Measurements from ENCODE around the gene MIDN.

MIDN gene

DNA sequence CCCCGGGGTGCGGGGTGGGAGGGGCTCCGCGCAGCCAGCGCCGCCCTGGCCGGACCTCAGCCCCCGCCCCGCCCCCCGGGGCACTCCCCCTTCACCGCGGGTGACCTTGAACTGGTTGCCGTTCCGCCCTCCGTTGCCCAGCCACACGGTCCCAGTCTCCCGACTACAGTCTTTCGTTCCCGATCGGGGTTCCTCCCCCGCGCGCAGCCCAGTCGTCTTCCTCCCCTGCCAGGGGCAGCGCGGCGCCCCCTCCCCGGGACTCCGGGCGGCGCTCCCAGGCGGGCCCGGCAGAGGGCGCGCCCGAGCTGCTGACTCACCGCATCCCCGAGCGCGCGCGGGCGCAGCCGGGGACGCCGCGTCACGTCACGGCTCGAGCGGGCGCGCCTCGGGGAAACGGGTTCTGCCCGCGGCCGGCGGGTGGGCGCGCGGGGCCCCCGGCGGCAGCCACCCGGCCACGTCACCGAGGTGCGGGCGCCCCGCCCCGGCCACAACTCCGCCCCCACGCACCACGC lies 459 bp downstream of the MIDN start (continued):
- TF ChIP-seq ZNF274 (IDR thresholded peaks at IDR 0.05; ENCODE audit: low read length) (no peak), ZNF274 (tag by site-specific recombination; IDR thresholded peaks at IDR 0.05; ENCODE audit: borderline replicate concordance) (no peak), ZIC2 (tag by site-specific recombination; IDR thresholded peaks at IDR 0.05) (peak; percentile 55; the same call in 1 of the 2 replicates), ZNF585B (tag by site-specific recombination; IDR thresholded peaks at IDR 0.05) (no peak), KLF10 (tag by site-specific recombination; IDR thresholded peaks at IDR 0.05) (peak; percentile 94), PRDM4 (tag by site-specific recombination; IDR thresholded peaks at IDR 0.05) (no peak), FEZF1 (tag by site-specific recombination; IDR thresholded peaks at IDR 0.05) (no peak), ZNF623 (tag by site-specific recombination; IDR thresholded peaks at IDR 0.05) (no peak), KLF8 (tag by site-specific recombination; IDR thresholded peaks at IDR 0.05) (peak; percentile 94), ZNF10 (tag by site-specific recombination; IDR thresholded peaks at IDR 0.05) (no peak), HOXA7 (CRISPR knock-in tag; IDR thresholded peaks at IDR 0.05; ENCODE audit: borderline replicate concordance) (no peak), ATF2 (tag by site-specific recombination; IDR thresholded peaks at IDR 0.05; ENCODE audit: low read depth) (no peak), ZNF610 (tag by site-specific recombination; IDR thresholded peaks at IDR 0.05; ENCODE audit: borderline replicate concordance) (no peak), ZNF132 (tag by site-specific recombination; IDR thresholded peaks at IDR 0.05; ENCODE audit: borderline replicate concordance) (no peak), ZNF202 (tag by site-specific recombination; IDR thresholded peaks at IDR 0.05; ENCODE audit: borderline replicate concordance) (no peak), GLI2 (tag by site-specific recombination; IDR thresholded peaks at IDR 0.05; ENCODE audit: borderline replicate concordance, low read depth) (no peak), ZNF426 (tag by site-specific recombination; IDR thresholded peaks at IDR 0.05) (no peak), ZNF311 (tag by site-specific recombination; IDR thresholded peaks at IDR 0.05; ENCODE audit: borderline replicate concordance) (no peak), KLF9 (tag by site-specific recombination; IDR thresholded peaks at IDR 0.05; ENCODE audit: low read depth) (peak; percentile 98), WT1 (tag by site-specific recombination; IDR thresholded peaks at IDR 0.05) (peak; percentile 72), KLF1 (tag by site-specific recombination; IDR thresholded peaks at IDR 0.05) (peak; percentile 83), ZNF701 (tag by site-specific recombination; IDR thresholded peaks at IDR 0.05) (no peak), ZNF335 (tag by site-specific recombination; conservative IDR thresholded peaks at IDR 0.05) (no peak)
- TF ChIP-seq, protein P1, sequence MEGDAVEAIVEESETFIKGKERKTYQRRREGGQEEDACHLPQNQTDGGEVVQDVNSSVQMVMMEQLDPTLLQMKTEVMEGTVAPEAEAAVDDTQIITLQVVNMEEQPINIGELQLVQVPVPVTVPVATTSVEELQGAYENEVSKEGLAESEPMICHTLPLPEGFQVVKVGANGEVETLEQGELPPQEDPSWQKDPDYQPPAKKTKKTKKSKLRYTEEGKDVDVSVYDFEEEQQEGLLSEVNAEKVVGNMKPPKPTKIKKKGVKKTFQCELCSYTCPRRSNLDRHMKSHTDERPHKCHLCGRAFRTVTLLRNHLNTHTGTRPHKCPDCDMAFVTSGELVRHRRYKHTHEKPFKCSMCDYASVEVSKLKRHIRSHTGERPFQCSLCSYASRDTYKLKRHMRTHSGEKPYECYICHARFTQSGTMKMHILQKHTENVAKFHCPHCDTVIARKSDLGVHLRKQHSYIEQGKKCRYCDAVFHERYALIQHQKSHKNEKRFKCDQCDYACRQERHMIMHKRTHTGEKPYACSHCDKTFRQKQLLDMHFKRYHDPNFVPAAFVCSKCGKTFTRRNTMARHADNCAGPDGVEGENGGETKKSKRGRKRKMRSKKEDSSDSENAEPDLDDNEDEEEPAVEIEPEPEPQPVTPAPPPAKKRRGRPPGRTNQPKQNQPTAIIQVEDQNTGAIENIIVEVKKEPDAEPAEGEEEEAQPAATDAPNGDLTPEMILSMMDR (tag by site-specific recombination; IDR thresholded peaks at IDR 0.05) = peak; percentile 66
- TF ChIP-seq, protein P2, sequence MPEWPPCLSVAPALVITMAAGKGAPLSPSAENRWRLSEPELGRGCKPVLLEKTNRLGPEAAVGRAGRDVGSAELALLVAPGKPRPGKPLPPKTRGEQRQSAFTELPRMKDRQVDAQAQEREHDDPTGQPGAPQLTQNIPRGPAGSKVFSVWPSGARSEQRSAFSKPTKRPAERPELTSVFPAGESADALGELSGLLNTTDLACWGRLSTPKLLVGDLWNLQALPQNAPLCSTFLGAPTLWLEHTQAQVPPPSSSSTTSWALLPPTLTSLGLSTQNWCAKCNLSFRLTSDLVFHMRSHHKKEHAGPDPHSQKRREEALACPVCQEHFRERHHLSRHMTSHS (tag by site-specific recombination; IDR thresholded peaks at IDR 0.05) = no peak
- TF ChIP-seq, protein P3, sequence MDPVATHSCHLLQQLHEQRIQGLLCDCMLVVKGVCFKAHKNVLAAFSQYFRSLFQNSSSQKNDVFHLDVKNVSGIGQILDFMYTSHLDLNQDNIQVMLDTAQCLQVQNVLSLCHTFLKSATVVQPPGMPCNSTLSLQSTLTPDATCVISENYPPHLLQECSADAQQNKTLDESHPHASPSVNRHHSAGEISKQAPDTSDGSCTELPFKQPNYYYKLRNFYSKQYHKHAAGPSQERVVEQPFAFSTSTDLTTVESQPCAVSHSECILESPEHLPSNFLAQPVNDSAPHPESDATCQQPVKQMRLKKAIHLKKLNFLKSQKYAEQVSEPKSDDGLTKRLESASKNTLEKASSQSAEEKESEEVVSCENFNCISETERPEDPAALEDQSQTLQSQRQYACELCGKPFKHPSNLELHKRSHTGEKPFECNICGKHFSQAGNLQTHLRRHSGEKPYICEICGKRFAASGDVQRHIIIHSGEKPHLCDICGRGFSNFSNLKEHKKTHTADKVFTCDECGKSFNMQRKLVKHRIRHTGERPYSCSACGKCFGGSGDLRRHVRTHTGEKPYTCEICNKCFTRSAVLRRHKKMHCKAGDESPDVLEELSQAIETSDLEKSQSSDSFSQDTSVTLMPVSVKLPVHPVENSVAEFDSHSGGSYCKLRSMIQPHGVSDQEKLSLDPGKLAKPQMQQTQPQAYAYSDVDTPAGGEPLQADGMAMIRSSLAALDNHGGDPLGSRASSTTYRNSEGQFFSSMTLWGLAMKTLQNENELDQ (tag by site-specific recombination; IDR thresholded peaks at IDR 0.05; ENCODE audit: low read depth) = no peak
- TF ChIP-seq, protein P4, sequence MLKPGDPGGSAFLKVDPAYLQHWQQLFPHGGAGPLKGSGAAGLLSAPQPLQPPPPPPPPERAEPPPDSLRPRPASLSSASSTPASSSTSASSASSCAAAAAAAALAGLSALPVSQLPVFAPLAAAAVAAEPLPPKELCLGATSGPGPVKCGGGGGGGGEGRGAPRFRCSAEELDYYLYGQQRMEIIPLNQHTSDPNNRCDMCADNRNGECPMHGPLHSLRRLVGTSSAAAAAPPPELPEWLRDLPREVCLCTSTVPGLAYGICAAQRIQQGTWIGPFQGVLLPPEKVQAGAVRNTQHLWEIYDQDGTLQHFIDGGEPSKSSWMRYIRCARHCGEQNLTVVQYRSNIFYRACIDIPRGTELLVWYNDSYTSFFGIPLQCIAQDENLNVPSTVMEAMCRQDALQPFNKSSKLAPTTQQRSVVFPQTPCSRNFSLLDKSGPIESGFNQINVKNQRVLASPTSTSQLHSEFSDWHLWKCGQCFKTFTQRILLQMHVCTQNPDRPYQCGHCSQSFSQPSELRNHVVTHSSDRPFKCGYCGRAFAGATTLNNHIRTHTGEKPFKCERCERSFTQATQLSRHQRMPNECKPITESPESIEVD (tag by site-specific recombination; IDR thresholded peaks at IDR 0.05) = no peak
- TF ChIP-seq, protein P5, sequence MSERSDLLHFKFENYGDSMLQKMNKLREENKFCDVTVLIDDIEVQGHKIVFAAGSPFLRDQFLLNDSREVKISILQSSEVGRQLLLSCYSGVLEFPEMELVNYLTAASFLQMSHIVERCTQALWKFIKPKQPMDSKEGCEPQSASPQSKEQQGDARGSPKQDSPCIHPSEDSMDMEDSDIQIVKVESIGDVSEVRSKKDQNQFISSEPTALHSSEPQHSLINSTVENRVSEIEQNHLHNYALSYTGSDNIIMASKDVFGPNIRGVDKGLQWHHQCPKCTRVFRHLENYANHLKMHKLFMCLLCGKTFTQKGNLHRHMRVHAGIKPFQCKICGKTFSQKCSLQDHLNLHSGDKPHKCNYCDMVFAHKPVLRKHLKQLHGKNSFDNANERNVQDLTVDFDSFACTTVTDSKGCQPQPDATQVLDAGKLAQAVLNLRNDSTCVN (tag by site-specific recombination; optimal IDR thresholded peaks at IDR 0.05) = peak; percentile 74
